HEK293T (cell line): ENCODE measurements around the gene PSMA8.

Experiments used
- CTCF ChIA-PET: fragments of 350-600 bp; formaldehyde crosslinking; extraction: SDS; loops from one replicate; lab custom pipeline; 2021; ENCODE audit warnings: antibody characterized with exemption, inconsistent platforms; lab: Yijun Ruan, JAX
- POLR2A ChIA-PET: fragments of 350-600 bp; formaldehyde crosslinking; extraction: SDS; loops from one replicate; lab custom pipeline; 2020; ENCODE audit warnings: antibody characterized with exemption, inconsistent platforms; lab: Yijun Ruan, JAX
- DNase-seq: peaks from one replicate; pipeline ENCODE4 v3.0.0; 2012; ENCODE audit warnings: mixed read lengths; ENCODE audit errors: extremely low spot score
- ARNT ChIP-seq: fragments of 450-650 bp; IDR thresholded peaks from 2 replicates; pipeline ENCODE4 v1.6.1; 2017; ENCODE audit warnings: mild to moderate bottlenecking
- BHLHE40 ChIP-seq: fragments of 450-650 bp; IDR thresholded peaks from 2 replicates; pipeline ENCODE4 v1.6.1; 2016; ENCODE audit warnings: mild to moderate bottlenecking, moderate library complexity, borderline replicate concordance
- CTBP1 ChIP-seq: fragments of 450-650 bp; IDR thresholded peaks from 2 replicates; pipeline ENCODE4 v1.6.1; 2016; ENCODE audit warnings: borderline replicate concordance
- ELF4 ChIP-seq: fragments of 450-650 bp; IDR thresholded peaks from 2 replicates; pipeline ENCODE4 v1.6.1; 2017; ENCODE audit warnings: antibody characterized with exemption
- FOXA1 ChIP-seq: fragments of 450-650 bp; IDR thresholded peaks from 2 replicates; pipeline ENCODE4 v1.6.1; 2016; ENCODE audit warnings: mild to moderate bottlenecking
- FOXK2 ChIP-seq: fragments of 450-650 bp; IDR thresholded peaks from 2 replicates; pipeline ENCODE4 v1.6.1; 2016; ENCODE audit warnings: mild to moderate bottlenecking
- FOXM1 ChIP-seq: fragments of 450-650 bp; IDR thresholded peaks from 2 replicates; pipeline ENCODE4 v1.6.1; 2017; ENCODE audit warnings: mild to moderate bottlenecking, borderline replicate concordance
- HDGF ChIP-seq: fragments of 450-650 bp; IDR thresholded peaks from 2 replicates; pipeline ENCODE4 v1.6.1; 2017; ENCODE audit warnings: antibody characterized with exemption, borderline replicate concordance
- L3MBTL2 ChIP-seq: fragments of 450-650 bp; conservative IDR thresholded peaks from 2 replicates; pipeline ENCODE4 v1.6.1; 2016; ENCODE audit warnings: mild to moderate bottlenecking
- LEF1 ChIP-seq: fragments of 450-650 bp; IDR thresholded peaks from 2 replicates; pipeline ENCODE4 v1.6.1; 2017; ENCODE audit warnings: mild to moderate bottlenecking, borderline replicate concordance
- NFRKB ChIP-seq: fragments of 450-650 bp; IDR thresholded peaks from 2 replicates; pipeline ENCODE4 v1.6.1; 2016; ENCODE audit warnings: mild to moderate bottlenecking, moderate library complexity
- PKNOX1 ChIP-seq: fragments of 450-650 bp; IDR thresholded peaks from 2 replicates; pipeline ENCODE4 v1.6.1; 2016
- SP1 ChIP-seq: fragments of 450-650 bp; IDR thresholded peaks from 2 replicates; pipeline ENCODE4 v1.6.1; 2017
- SUZ12 ChIP-seq: fragments of 450-650 bp; IDR thresholded peaks from 2 replicates; pipeline ENCODE4 v1.6.1; 2016; ENCODE audit warnings: mild to moderate bottlenecking
- TARDBP ChIP-seq: fragments of 450-650 bp; IDR thresholded peaks from 2 replicates; pipeline ENCODE4 v1.6.1; 2016
- ZNF384 ChIP-seq: fragments of 450-650 bp; IDR thresholded peaks from 2 replicates; pipeline ENCODE4 v1.6.1; 2016

PSMA8 gene

GRCh38 chr18:26133652-26134051, at the start of gene PSMA8:
PSMA8 (plus strand) TSS chr18:26133869; CDS start chr18:26133966, 97 bp downstream.
- POLR2A ChIA-PET, result no interaction called here
- CTCF ChIA-PET, result no interaction called here
- TF ChIP-seq ARNT (no peak), ELF4 (no peak), ZNF384 (no peak), NFRKB (no peak), CTBP1 (no peak), L3MBTL2 (no peak), SUZ12 (no peak), TARDBP (no peak), HDGF (no peak), BHLHE40 (no peak), FOXK2 (no peak), PKNOX1 (no peak), FOXA1 (no peak)
- no peak for DNase-seq

GRCh38 chr18:26085056-26085455, 48.6 kb upstream of the PSMA8 start:
- TF ChIP-seq FOXK2 (no peak), SP1 (no peak), FOXA1 (no peak), HDGF (no peak), ARNT (no peak), LEF1 (no peak), FOXM1 (no peak), ELF4 (no peak), TARDBP (no peak), L3MBTL2 (no peak), NFRKB (no peak), ZNF384 (no peak), PKNOX1 (no peak)
- CTCF ChIA-PET, result no interaction called here
- POLR2A ChIA-PET, result no interaction called here
- DNase-seq, result no peak

GRCh38 chr18:26086959-26087358, 46.7 kb upstream of the PSMA8 start:
- TF ChIP-seq CTBP1, result no peak
- TF ChIP-seq FOXK2, result no peak
- no peak for TF ChIP-seq ARNT
- TF ChIP-seq PKNOX1, result no peak
- TF ChIP-seq L3MBTL2, result no peak
- TF ChIP-seq ZNF384, result no peak
- TF ChIP-seq TARDBP, result no peak
- no peak for TF ChIP-seq ELF4
- ChIA-PET CTCF (no interaction called here), POLR2A (no interaction called here)
- DNase-seq, result no peak

- DNase-seq, result no peak
- TF ChIP-seq PKNOX1 (no peak), ZNF384 (no peak), CTBP1 (no peak), L3MBTL2 (no peak), TARDBP (no peak), FOXM1 (no peak), FOXA1 (no peak)
- CTCF ChIA-PET, result interaction anchor here (0.7 kb wide), 1 partner anchor 86 kb away, joined by 3 read pairs; no protein-coding TSS in a partner anchor
- POLR2A ChIA-PET, result interaction anchor here (1.0 kb wide), 1 partner anchor 130 kb away, joined by 3 read pairs; no protein-coding TSS in a partner anchor
These were observed 45.2 kb upstream of the PSMA8 start for GRCh38 chr18:26088487-26088886.

GRCh38 chr18:26089293-26090129, 44.2 kb upstream of the PSMA8 start:
- no peak for DNase-seq
- ChIA-PET POLR2A (interaction anchor here (0.6 to 1.0 kb wide), 2 partner anchors 19 to 129 kb away, joined by 3 read pairs; no protein-coding TSS in a partner anchor), CTCF (interaction anchor here (0.7 kb wide), 1 partner anchor 119 kb away, joined by 4 read pairs; no protein-coding TSS in a partner anchor)
- no peak for TF ChIP-seq NFRKB
- TF ChIP-seq SP1, result no peak
- no peak for TF ChIP-seq L3MBTL2
- no peak for TF ChIP-seq ARNT
- TF ChIP-seq HDGF, result no peak
- no peak for TF ChIP-seq FOXK2
- no peak for TF ChIP-seq TARDBP
- no peak for TF ChIP-seq PKNOX1
- TF ChIP-seq CTBP1, result no peak
- TF ChIP-seq LEF1, result no peak
- no peak for TF ChIP-seq FOXA1
- TF ChIP-seq FOXM1, result no peak
- TF ChIP-seq BHLHE40, result no peak
- TF ChIP-seq ELF4, result no peak
- no peak for TF ChIP-seq ZNF384
- TF ChIP-seq SUZ12, result no peak
